ENCODE data around the gene LRP1. TPM values are rescaled to one million over a fixed set of nuclear protein-coding genes. Genes with fewer than 3 reads are reported as not detected.

LRP1 gene
- polyA plus RNA-seq, 1 donor (not counting 4 experiments of a cell fraction or from before 2014, with no cell fraction given): 4.9 TPM

DNA sequence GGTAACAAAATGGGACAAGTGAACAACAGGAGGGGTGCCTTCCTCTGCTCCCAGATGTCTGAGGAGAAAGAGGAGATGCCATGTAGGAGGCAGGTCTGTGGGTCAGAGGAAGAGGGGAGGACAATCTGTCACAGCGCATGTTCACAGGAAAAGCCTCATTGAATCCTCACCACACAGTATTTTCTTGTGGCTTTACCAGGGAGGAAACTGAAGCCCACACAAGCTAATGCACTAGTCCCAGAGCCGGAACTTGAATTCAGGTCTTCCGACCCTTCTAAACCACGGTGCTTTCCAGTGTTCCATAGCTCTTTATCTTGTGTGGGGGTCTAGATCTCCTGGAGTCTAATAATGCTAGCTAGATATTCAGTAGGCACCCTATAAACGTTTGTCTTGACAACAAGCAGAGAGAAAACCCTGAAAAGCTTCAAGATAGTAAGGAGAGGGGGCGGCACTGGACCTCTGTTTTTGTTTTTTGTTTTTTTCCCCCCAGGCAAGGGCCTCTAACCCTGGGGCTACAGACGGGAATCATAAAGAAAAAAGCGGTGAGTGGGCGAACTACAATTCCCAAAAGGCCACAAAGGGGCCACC is 100.9 kb downstream of the LRP1 start:
- H4K20me1 ChIP-seq (ENCODE audit: control insufficient read depth, extremely low read depth, insufficient read depth, low read length): no peaks in the 10 kb centered on the region
- peak overlapping the region; percentile 96 for H3K4me2 ChIP-seq (ENCODE audit: control insufficient read depth, extremely low read depth, insufficient read depth, low read depth, low read length)
- FAIRE-seq (no peak), DNase-seq (ENCODE audit: low read depth, low spot score) (no peak)
- no peaks in the 10 kb centered on the region for H3K27me3 ChIP-seq (ENCODE audit: control insufficient read depth, extremely low read depth, insufficient read depth, low read length)
- peak overlapping the region; percentile 94 for H3K27ac ChIP-seq (ENCODE audit: control insufficient read depth, insufficient read depth, low read length)
- H3K79me2 ChIP-seq (ENCODE audit: control insufficient read depth, insufficient read depth, low read length): peaks cover 25% of the 10 kb centered on the region
- H3K9me3 ChIP-seq (ENCODE audit: control insufficient read depth, low read depth, low read length): no peaks in the 10 kb centered on the region
- no peaks in the 10 kb centered on the region for H3K9me1 ChIP-seq (ENCODE audit: control insufficient read depth, extremely low read depth, insufficient read depth, low read length)
- H3K36me3 ChIP-seq (ENCODE audit: control insufficient read depth in 2 of 2, extremely low read depth in 1 of 2, insufficient read depth in 2 of 2, low read length in 2 of 2): peaks cover 24 to 32% of the 10 kb centered on the region in 2 experiments
- no peak for TF ChIP-seq EZH2 (IDR thresholded peaks at IDR 0.05; ENCODE audit: low read length)
- TF ChIP-seq, protein P1, sequence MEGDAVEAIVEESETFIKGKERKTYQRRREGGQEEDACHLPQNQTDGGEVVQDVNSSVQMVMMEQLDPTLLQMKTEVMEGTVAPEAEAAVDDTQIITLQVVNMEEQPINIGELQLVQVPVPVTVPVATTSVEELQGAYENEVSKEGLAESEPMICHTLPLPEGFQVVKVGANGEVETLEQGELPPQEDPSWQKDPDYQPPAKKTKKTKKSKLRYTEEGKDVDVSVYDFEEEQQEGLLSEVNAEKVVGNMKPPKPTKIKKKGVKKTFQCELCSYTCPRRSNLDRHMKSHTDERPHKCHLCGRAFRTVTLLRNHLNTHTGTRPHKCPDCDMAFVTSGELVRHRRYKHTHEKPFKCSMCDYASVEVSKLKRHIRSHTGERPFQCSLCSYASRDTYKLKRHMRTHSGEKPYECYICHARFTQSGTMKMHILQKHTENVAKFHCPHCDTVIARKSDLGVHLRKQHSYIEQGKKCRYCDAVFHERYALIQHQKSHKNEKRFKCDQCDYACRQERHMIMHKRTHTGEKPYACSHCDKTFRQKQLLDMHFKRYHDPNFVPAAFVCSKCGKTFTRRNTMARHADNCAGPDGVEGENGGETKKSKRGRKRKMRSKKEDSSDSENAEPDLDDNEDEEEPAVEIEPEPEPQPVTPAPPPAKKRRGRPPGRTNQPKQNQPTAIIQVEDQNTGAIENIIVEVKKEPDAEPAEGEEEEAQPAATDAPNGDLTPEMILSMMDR (optimal IDR thresholded peaks at IDR 0.05 in 1 of 3, IDR thresholded peaks at IDR 0.05 in 1 of 3, conservative IDR thresholded peaks at IDR 0.05 in 1 of 3; ENCODE audit: extremely low read depth in 1 of 3, insufficient read depth in 2 of 3, low read length in 3 of 3): peak in 1 of 3 experiments; percentile 8
- dilution Hi-C loops (cut with MboI; ENCODE audit: extremely low pct_ligation_motif_present, low sequenced_read_pairs): no loop called here
- peak overlapping the region; percentile 54 for H2AFZ ChIP-seq (ENCODE audit: control insufficient read depth, low read length)
- peak overlapping the region; percentile 63 to 97 (median 72) for H3K4me3 ChIP-seq (ENCODE audit: control insufficient read depth in 2 of 3, extremely low read depth in 1 of 3, insufficient read depth in 2 of 3, low read depth in 1 of 3, low read length in 3 of 3)
- peaks cover 30% of the 10 kb centered on the region for H3K4me1 ChIP-seq (ENCODE audit: control insufficient read depth, extremely low read depth, insufficient read depth, low read length)
- peak overlapping the region; percentile 98 for H3K9ac ChIP-seq (ENCODE audit: control insufficient read depth, extremely low read depth, insufficient read depth, low read length)

DNA sequence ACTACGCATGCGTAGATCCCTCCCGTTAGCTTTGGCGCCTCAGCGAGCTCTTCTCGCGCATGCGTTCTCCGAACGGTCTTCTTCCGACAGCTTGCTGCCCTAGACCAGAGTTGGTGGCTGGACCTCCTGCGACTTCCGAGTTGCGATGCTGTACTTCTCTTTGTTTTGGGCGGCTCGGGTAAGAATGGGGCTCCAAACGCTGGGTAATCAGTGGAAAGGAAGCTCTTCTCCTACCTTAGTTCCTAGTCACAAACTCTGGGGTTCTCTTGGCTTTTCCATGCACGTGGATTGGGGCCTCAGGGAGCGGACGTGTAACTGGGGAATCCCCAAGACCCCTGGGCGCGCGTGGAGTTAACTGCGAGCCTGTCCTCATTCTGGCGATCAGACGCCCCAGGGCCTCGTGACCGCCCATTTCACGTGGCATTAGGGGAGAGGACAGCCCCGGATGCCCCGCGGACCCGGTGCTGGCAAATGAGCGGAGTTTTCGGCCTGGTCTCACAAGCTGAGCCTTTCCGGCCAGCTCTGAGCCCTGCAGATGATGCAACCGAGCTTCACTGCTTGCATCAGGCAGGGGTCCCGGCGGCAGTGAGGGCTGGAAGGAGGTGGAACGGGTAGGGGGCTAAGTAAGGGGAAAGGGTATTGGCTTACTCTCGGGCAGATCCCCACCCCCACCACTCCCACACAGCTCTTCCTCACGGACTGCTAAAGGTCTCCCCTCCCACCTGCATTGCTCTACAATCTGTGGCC is 101.5 kb downstream of the LRP1 start, which contains the start of gene SHMT2:
TSS of gene SHMT2 (plus strand) at position 78 of the 747 bp plus-strand sequence. CDS start at position 146, 68 bp downstream.
- no peaks in the 10 kb centered on the region for H3K9me1 ChIP-seq (ENCODE audit: control insufficient read depth, extremely low read depth, insufficient read depth, low read length)
- H3K9ac ChIP-seq (ENCODE audit: control insufficient read depth, extremely low read depth, insufficient read depth, low read length): peak within 1 kb of the TSS; percentile 98
- FAIRE-seq (peak; percentile 90), DNase-seq (ENCODE audit: low read depth, low spot score) (peak; percentile 79)
- no peak for TF ChIP-seq EZH2 (IDR thresholded peaks at IDR 0.05; ENCODE audit: low read length)
- TF ChIP-seq, protein P1 (optimal IDR thresholded peaks at IDR 0.05 in 1 of 3, IDR thresholded peaks at IDR 0.05 in 1 of 3, conservative IDR thresholded peaks at IDR 0.05 in 1 of 3; ENCODE audit: extremely low read depth in 1 of 3, insufficient read depth in 2 of 3, low read length in 3 of 3): peak in 1 of 3 experiments; percentile 1
- no peaks in the 10 kb centered on the region for H3K27me3 ChIP-seq (ENCODE audit: control insufficient read depth, extremely low read depth, insufficient read depth, low read length)
- H3K27ac ChIP-seq (ENCODE audit: control insufficient read depth, insufficient read depth, low read length): peak within 1 kb of the TSS; percentile 94
- peaks cover 25 to 39% of the 10 kb centered on the region in 2 experiments for H3K36me3 ChIP-seq (ENCODE audit: control insufficient read depth in 2 of 2, extremely low read depth in 1 of 2, insufficient read depth in 2 of 2, low read length in 2 of 2)
- peak within 1 kb of the TSS; percentile 96 for H3K4me2 ChIP-seq (ENCODE audit: control insufficient read depth, extremely low read depth, insufficient read depth, low read depth, low read length)
- dilution Hi-C loops (cut with MboI; ENCODE audit: extremely low pct_ligation_motif_present, low sequenced_read_pairs): no loop called here
- peaks cover 25% of the 10 kb centered on the region for H3K79me2 ChIP-seq (ENCODE audit: control insufficient read depth, insufficient read depth, low read length)
- H4K20me1 ChIP-seq (ENCODE audit: control insufficient read depth, extremely low read depth, insufficient read depth, low read length): no peaks in the 10 kb centered on the region
- H3K9me3 ChIP-seq (ENCODE audit: control insufficient read depth, low read depth, low read length): no peaks in the 10 kb centered on the region
- H3K4me3 ChIP-seq (ENCODE audit: control insufficient read depth in 2 of 3, extremely low read depth in 1 of 3, insufficient read depth in 2 of 3, low read depth in 1 of 3, low read length in 3 of 3): peak within 1 kb of the TSS; percentile 63 to 97 (median 72)
- peak within 1 kb of the TSS; percentile 90 for H2AFZ ChIP-seq (ENCODE audit: control insufficient read depth, low read length)
- H3K4me1 ChIP-seq (ENCODE audit: control insufficient read depth, extremely low read depth, insufficient read depth, low read length): peaks cover 36% of the 10 kb centered on the region
